Lung (tissue), 12 donors: ENCODE results near the gene SERPINB6. TPM values are rescaled to one million over a fixed set of nuclear protein-coding genes. Genes with fewer than 3 reads are reported as not detected.

Experiments
- ATAC-seq: fragments of 200-7000 bp; cut with Tn5 transposase; one replicate; pipeline ENCODE4 v1.9.1; 2020; ENCODE audit warnings: moderate number of reproducible peaks; ENCODE audit not compliant: insufficient read depth, low FRiP score
- DNase-seq, 3 donors: peaks; one replicate each; pipeline ENCODE4 v3.0.0-alpha.2; 2013 to 2017
- H3K27ac ChIP-seq, 2 donors: one replicate each; pipeline ENCODE4 v1.5.1; 2013; ENCODE audit warnings: mild to moderate bottlenecking in 2 of 2, moderate library complexity in 2 of 2, control low read depth in 1 of 2, inconsistent platforms in 1 of 2, low read depth in 1 of 2, low read length in 1 of 2
- H3K27me3 ChIP-seq, 3 donors: one replicate each; pipeline ENCODE4 v1.5.1; 2013; ENCODE audit warnings: low read length in 2 of 3; ENCODE audit not compliant: control insufficient read depth in 3 of 3, insufficient read depth in 3 of 3
- H3K36me3 ChIP-seq, 4 donors: one replicate each; pipeline ENCODE4 v1.5.1; 2013; ENCODE audit warnings: low read length in 4 of 4, mild to moderate bottlenecking in 1 of 4, moderate library complexity in 1 of 4; ENCODE audit not compliant: control insufficient read depth in 4 of 4, insufficient read depth in 4 of 4
- H3K4me1 ChIP-seq, 5 donors: one replicate each; pipeline ENCODE4 v1.5.1; 2013; ENCODE audit warnings: low read length in 5 of 5, mild to moderate bottlenecking in 2 of 5, moderate library complexity in 1 of 5; ENCODE audit not compliant: control insufficient read depth in 5 of 5, insufficient read depth in 5 of 5
- H3K4me3 ChIP-seq: one replicate; pipeline ENCODE4 v1.5.1; 2013; ENCODE audit warnings: mild to moderate bottlenecking, control low read depth, moderate library complexity
- H3K9ac ChIP-seq, 2 donors: one replicate each; pipeline ENCODE4 v1.5.1; 2013; ENCODE audit warnings: low read length in 2 of 2, control low read depth in 1 of 2; ENCODE audit not compliant: insufficient read depth in 1 of 2
- H3K9me3 ChIP-seq, 4 donors: one replicate each; pipeline ENCODE4 v1.5.1; 2013; ENCODE audit warnings: low read length in 3 of 4, mild to moderate bottlenecking in 1 of 4, moderate library complexity in 1 of 4; ENCODE audit not compliant: control insufficient read depth in 4 of 4, insufficient read depth in 3 of 4
- WGBS, 2 donors: extraction: QIAGEN DNeasy Blood & Tissue Kit; methylation state at CpG; one replicate each; pipeline ENCODE4 v1.1.7; 2013; 5-methylcytosine and 5-hydroxymethylcytosine counted together
- polyA plus RNA-seq, 2 donors: library from polyadenylated mRNA; stranded (reverse); fragments of 200-250 nt; gene quantifications; one replicate each; pipeline ENCODE4 v1.2.1, GENCODE V29; 2013
- total RNA-seq, 2 donors: library from RNA; depleted of rRNA in 1 of 2; stranded (reverse); fragments of >200 nt in 1 of 2; gene quantifications; one replicate each; pipeline ENCODE4 v1.2.1, GENCODE V29; 2014 to 2021
- TF ChIP-seq, protein P1 (sequence below): IDR thresholded peaks from 2 replicates; pipeline ENCODE4 v1.5.1; 2012; ENCODE audit warnings: mild to moderate bottlenecking; ENCODE audit errors: control extremely low read depth, extremely low read depth
- donor health status: control.
- donor health status: control.
- donor health status: Bipolar disorder and iron deficiency.
- donor health status: healthy.
- donor health status: DM: yes; HTN: yes; CAD: no.

Gene SERPINB6
- total and polyA plus RNA-seq, 4 donors: 113 to 155 (median 127) TPM

DNA sequence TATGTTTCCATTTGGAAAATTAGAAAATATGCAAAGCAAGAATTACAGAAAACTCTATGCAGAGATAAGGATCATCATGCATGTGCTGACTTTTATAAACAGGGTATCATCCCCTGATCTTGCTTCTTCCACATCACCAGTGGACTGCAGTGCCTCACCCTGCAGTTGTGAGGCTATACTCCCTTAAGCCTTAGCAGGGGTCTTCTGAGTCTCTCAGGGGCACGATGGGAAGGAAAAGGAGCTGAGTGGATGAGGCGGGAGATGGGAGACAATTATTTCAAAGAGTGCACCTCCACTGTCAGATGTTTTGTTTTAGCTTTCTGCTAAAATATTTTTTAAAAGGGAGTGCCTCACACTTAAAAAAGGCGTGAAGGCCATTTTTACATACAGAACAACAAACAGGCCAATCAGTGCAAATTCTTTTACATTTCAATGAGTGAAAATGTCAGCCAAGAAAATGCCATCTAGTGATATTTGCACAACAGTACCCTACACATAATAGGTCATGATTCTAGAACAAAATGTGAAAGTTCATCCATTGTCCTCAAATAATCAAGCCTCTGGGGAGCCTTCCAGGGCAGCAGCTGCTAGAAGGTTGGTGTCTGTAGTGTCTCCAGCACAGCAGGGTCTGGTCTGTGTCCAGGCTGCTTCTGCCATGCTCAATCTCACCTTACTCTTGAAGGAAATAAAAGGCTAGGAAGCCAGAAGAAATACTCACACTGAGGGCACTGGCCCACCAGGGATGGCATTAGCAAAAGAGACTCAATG, 55.0 kb downstream of the SERPINB6 start:
- Histone ChIP-seq H3K27me3 (no peaks in the 10 kb centered on the region), H3K36me3 (no peaks in the 10 kb centered on the region), H3K9me3 (no peaks in the 10 kb centered on the region), H3K9ac (no peak overlapping the region), H3K4me1 (peaks cover 0 to 6% (median 0%) of the 10 kb centered on the region in 5 donors), H3K27ac (no peak overlapping the region), H3K4me3 (no peak overlapping the region)
- DNase-seq (peak in 1 of 3 donors; percentile 19), ATAC-seq (no peak)
- 82 to 88% methylated on average over 3 of the region's 3 CpGs for WGBS, 2 donors
- TF ChIP-seq, protein P1, sequence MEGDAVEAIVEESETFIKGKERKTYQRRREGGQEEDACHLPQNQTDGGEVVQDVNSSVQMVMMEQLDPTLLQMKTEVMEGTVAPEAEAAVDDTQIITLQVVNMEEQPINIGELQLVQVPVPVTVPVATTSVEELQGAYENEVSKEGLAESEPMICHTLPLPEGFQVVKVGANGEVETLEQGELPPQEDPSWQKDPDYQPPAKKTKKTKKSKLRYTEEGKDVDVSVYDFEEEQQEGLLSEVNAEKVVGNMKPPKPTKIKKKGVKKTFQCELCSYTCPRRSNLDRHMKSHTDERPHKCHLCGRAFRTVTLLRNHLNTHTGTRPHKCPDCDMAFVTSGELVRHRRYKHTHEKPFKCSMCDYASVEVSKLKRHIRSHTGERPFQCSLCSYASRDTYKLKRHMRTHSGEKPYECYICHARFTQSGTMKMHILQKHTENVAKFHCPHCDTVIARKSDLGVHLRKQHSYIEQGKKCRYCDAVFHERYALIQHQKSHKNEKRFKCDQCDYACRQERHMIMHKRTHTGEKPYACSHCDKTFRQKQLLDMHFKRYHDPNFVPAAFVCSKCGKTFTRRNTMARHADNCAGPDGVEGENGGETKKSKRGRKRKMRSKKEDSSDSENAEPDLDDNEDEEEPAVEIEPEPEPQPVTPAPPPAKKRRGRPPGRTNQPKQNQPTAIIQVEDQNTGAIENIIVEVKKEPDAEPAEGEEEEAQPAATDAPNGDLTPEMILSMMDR: no peak

DNA sequence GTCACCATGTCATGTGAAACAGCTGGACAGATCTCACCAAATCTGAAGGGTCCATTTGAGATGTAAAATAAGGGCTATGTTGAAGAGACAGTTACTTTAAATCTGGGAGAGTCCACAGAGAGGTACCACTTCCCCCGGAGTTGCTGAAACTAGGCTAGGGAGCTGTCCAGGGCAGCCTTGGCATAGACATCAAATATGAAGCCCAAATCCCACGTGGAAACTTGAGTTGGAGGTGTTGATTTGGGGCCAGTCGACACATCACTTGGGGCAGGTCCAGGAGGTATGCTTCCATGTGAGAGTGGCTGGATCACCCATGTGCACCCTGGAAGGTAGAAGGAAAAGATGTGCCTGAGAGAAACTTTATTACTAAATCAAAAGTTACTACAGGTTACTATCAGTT, 56.2 kb downstream of the SERPINB6 start:
- H3K36me3 ChIP-seq: no peaks in the 10 kb centered on the region
- H3K27ac ChIP-seq: no peak overlapping the region
- no peak overlapping the region for H3K4me3 ChIP-seq
- H3K9ac ChIP-seq: no peak overlapping the region
- WGBS, 2 donors: 79 to 88% methylated on average over 3 of the region's 3 CpGs
- peaks cover 0 to 6% (median 0%) of the 10 kb centered on the region in 5 donors for H3K4me1 ChIP-seq
- no peaks in the 10 kb centered on the region for H3K9me3 ChIP-seq
- ATAC-seq (no peak), DNase-seq (no peak)
- H3K27me3 ChIP-seq: no peaks in the 10 kb centered on the region
- TF ChIP-seq, protein P1: no peak

DNA sequence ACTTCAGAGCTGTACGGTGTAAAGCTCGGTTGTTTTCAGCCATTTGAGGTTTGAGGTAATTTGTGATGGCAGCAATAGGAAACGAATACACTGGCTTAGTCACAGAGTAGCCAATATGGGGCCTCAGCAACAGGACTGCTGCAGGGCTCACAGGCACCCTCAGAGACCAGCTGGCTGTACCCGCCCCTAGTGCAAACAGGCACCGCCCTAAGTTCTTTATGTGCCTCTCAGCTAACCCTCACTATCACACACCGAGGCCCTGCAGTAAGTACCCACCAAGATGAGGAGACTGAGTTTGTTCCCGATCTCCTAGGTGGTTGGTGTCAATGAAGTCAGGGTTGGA, 57.1 kb downstream of the SERPINB6 start:
- WGBS, 2 donors: 83 to 88% methylated on average over 7 of the region's 7 CpGs
- Histone ChIP-seq H3K9me3 (no peaks in the 10 kb centered on the region), H3K27me3 (no peaks in the 10 kb centered on the region), H3K4me1 (peaks cover 0 to 6% (median 0%) of the 10 kb centered on the region in 5 donors), H3K36me3 (no peaks in the 10 kb centered on the region), H3K4me3 (no peak overlapping the region), H3K27ac (no peak overlapping the region), H3K9ac (no peak overlapping the region)
- TF ChIP-seq, protein P1: no peak
- ATAC-seq (no peak), DNase-seq (no peak)
